Hepatocyte (in vitro differentiated cells): ENCODE results near the gene FGD4. TPM values are rescaled to one million over a fixed set of nuclear protein-coding genes. Genes with fewer than 3 reads are reported as not detected.

Experiments
- DNase-seq: peaks from one replicate; pipeline ENCODE4 v3.0.0-alpha.2; 2016; ENCODE audit warnings: low spot score
- H2AFZ ChIP-seq: fragments of 200-600 bp; sonication (generic); 2 replicates; pipeline ENCODE4 v1.6.0; 2016; ENCODE audit warnings: antibody characterized with exemption, mild to moderate bottlenecking
- H3K27ac ChIP-seq: fragments of 200-600 bp; sonication (generic); 2 replicates; pipeline ENCODE4 v1.5.1; 2016; ENCODE audit warnings: mild to moderate bottlenecking
- H3K27me3 ChIP-seq: fragments of 200-600 bp; sonication (generic); 2 replicates; pipeline ENCODE4 v1.6.1; 2016
- H3K36me3 ChIP-seq: fragments of 200-600 bp; sonication (generic); replicated peaks from 2 replicates; pipeline ENCODE4 v1.5.1; 2016; ENCODE audit warnings: low read depth; ENCODE audit not compliant: insufficient read depth
- H3K4me1 ChIP-seq: fragments of 200-600 bp; sonication (generic); 2 replicates; pipeline ENCODE4 v1.5.1; 2016; ENCODE audit warnings: mild to moderate bottlenecking, moderate library complexity; ENCODE audit not compliant: insufficient read depth
- H3K4me2 ChIP-seq: fragments of 200-600 bp; sonication (generic); 2 replicates; pipeline ENCODE4 v1.6.0; 2016
- H3K4me3 ChIP-seq: fragments of 200-600 bp; sonication (generic); 2 replicates; pipeline ENCODE4 v1.5.1; 2016; ENCODE audit warnings: mild to moderate bottlenecking
- H3K79me2 ChIP-seq: fragments of 200-600 bp; sonication (generic); 2 replicates; pipeline ENCODE4 v1.6.0; 2017; ENCODE audit warnings: mild to moderate bottlenecking
- H3K9me2 ChIP-seq: fragments of 200-600 bp; sonication (generic); replicated peaks from 2 replicates; pipeline ENCODE4 v1.6.0; 2017; ENCODE audit warnings: mild to moderate bottlenecking; ENCODE audit not compliant: insufficient read depth
- H3K9me3 ChIP-seq: fragments of 200-600 bp; sonication (generic); 2 replicates; pipeline ENCODE4 v1.5.1; 2016; ENCODE audit warnings: low read depth, mild to moderate bottlenecking
- H4K20me1 ChIP-seq: fragments of 200-600 bp; sonication (generic); 2 replicates; pipeline ENCODE4 v1.6.0; 2016; ENCODE audit warnings: mild to moderate bottlenecking; ENCODE audit not compliant: insufficient read depth, poor library complexity, severe bottlenecking
- EZH2 ChIP-seq: fragments of 200-600 bp; sonication (generic); IDR thresholded peaks from 2 replicates; pipeline ENCODE4 v1.6.1; 2016; ENCODE audit warnings: antibody characterized with exemption, mild to moderate bottlenecking, borderline replicate concordance
- EZH2phosphoT487 ChIP-seq: fragments of 200-600 bp; sonication (generic); IDR thresholded peaks from one replicate; pipeline ENCODE4 v1.6.1; 2018; ENCODE audit warnings: antibody characterized with exemption, mild to moderate bottlenecking, low read depth, moderate library complexity; ENCODE audit not compliant: unreplicated experiment, severe bottlenecking
- WGBS: methylation state at CpG from one replicate; pipeline ENCODE4 v1.1.6; 2016; ENCODE audit warnings: low lambda C conversion rate; ENCODE audit errors: missing lambda C conversion rate; 5-methylcytosine and 5-hydroxymethylcytosine counted together
- polyA plus RNA-seq: library from polyadenylated mRNA; unstranded; fragments of >200 nt; fragmentation: Nextera tagmentation; extraction: Ambion mirVana; gene quantifications from 2 replicates; pipeline ENCODE4 v1.2.1, GENCODE V29; 2016
- total RNA-seq: library from RNA; depleted of rRNA; stranded (reverse); fragments of >200 nt; gene quantifications from 2 replicates; pipeline ENCODE4 v1.2.3, GENCODE V29; 2014
- TF ChIP-seq, protein P1 (sequence below): fragments of 200-600 bp; sonication (generic); IDR thresholded peaks from 2 replicates; pipeline ENCODE4 v1.5.1; 2016; ENCODE audit warnings: antibody characterized with exemption, mild to moderate bottlenecking; ENCODE audit not compliant: poor library complexity

Gene FGD4
- total and polyA plus RNA-seq, 2 experiments from 2014 or later, result 15.2 to 41.5 TPM

DNA sequence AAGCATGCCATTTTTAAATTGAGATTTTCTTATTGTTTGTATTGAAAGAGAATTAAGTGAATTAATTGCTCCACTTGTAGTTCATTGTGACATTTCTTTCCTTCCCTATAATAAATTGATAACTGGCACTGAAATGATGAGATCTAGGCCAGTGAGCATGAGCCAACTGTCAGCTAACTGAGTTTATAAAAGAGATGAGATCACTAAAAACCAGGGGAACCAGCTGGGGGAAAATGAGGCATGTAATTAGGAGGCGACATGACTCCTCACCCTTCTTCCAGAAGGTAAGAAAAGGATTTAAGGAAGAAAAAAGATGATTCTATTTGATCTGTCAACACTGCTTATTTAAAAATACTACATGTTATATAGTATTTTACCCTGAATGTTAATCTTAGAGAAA lies 175.2 kb downstream of the FGD4 start:
- Histone ChIP-seq H3K27ac (no peak overlapping the region), H3K4me3 (no peak overlapping the region), H3K79me2 (peaks cover 67% of the 10 kb centered on the region), H3K4me1 (no peaks in the 10 kb centered on the region), H3K4me2 (no peak overlapping the region), H3K36me3 (no peaks in the 10 kb centered on the region), H2AFZ (no peak overlapping the region), H3K27me3 (no peaks in the 10 kb centered on the region), H3K9me2 (no peaks in the 10 kb centered on the region), H4K20me1 (peaks cover 4% of the 10 kb centered on the region), H3K9me3 (no peaks in the 10 kb centered on the region)
- TF ChIP-seq EZH2phosphoT487, result no peak
- TF ChIP-seq, protein P1, sequence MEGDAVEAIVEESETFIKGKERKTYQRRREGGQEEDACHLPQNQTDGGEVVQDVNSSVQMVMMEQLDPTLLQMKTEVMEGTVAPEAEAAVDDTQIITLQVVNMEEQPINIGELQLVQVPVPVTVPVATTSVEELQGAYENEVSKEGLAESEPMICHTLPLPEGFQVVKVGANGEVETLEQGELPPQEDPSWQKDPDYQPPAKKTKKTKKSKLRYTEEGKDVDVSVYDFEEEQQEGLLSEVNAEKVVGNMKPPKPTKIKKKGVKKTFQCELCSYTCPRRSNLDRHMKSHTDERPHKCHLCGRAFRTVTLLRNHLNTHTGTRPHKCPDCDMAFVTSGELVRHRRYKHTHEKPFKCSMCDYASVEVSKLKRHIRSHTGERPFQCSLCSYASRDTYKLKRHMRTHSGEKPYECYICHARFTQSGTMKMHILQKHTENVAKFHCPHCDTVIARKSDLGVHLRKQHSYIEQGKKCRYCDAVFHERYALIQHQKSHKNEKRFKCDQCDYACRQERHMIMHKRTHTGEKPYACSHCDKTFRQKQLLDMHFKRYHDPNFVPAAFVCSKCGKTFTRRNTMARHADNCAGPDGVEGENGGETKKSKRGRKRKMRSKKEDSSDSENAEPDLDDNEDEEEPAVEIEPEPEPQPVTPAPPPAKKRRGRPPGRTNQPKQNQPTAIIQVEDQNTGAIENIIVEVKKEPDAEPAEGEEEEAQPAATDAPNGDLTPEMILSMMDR, result no peak
- no peak for TF ChIP-seq EZH2
- 100% methylated on average over 1 of the region's 1 CpG for WGBS
- no peak for DNase-seq

DNA sequence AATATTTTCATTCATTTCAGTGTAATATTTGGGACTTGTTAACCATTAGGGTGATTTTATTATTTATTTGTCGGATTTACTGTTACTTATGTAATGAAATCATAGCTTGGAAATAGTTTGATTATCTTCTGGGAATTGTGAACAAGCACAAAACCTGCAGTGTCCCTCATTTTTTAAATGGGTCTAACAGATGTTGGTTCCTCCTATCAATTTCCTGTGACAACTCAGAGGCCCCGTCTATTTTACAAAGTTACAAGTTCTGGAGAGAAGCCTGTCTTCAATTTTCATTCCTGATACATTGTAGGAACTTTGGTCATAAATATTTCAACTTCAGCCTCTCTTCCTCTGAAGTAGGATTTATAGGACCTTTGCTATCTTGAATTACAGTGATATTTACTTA lies 178.0 kb downstream of the FGD4 start:
- H3K36me3 ChIP-seq, result no peaks in the 10 kb centered on the region
- no peaks in the 10 kb centered on the region for H3K9me3 ChIP-seq
- H3K9me2 ChIP-seq, result no peaks in the 10 kb centered on the region
- 59% methylated on average over 2 of the region's 2 CpGs for WGBS
- H3K79me2 ChIP-seq, result peaks cover 48% of the 10 kb centered on the region
- DNase-seq, result no peak
- no peaks in the 10 kb centered on the region for H3K27me3 ChIP-seq
- H3K4me1 ChIP-seq, result no peaks in the 10 kb centered on the region
- no peak overlapping the region for H2AFZ ChIP-seq
- TF ChIP-seq EZH2phosphoT487 (no peak), EZH2 (no peak)
- TF ChIP-seq, protein P1, result no peak
- H3K4me2 ChIP-seq, result no peak overlapping the region
- no peak overlapping the region for H3K27ac ChIP-seq
- H3K4me3 ChIP-seq, result no peak overlapping the region
- H4K20me1 ChIP-seq, result no peaks in the 10 kb centered on the region

DNA sequence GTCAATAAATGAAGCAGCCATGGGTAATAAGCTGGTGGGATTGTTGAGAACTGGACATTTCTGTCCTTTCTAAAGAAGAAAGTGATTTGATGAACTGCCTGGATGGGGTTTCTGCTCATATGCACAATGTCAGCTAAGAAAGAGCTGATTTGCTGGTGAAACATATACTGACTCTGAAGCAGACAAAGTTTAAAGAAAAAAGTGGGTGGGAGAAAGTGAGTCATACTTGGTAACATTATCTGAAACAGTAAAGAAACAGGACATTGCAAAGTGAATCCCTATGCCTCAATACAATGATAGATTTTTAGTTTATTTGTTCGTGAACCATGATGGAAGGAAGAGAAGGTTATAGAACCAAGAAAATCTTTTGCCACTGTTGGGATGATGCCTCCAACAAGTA lies 184.2 kb downstream of the FGD4 start:
- Histone ChIP-seq H3K36me3 (no peaks in the 10 kb centered on the region), H4K20me1 (no peaks in the 10 kb centered on the region), H3K27me3 (no peaks in the 10 kb centered on the region), H3K9me2 (no peaks in the 10 kb centered on the region), H3K4me3 (no peak overlapping the region), H2AFZ (no peak overlapping the region), H3K4me2 (no peak overlapping the region), H3K79me2 (peaks cover 3% of the 10 kb centered on the region), H3K9me3 (no peaks in the 10 kb centered on the region), H3K27ac (peak overlapping the region; percentile 9), H3K4me1 (no peaks in the 10 kb centered on the region)
- peak; percentile 11 for DNase-seq
- TF ChIP-seq EZH2 (no peak), EZH2phosphoT487 (no peak)
- TF ChIP-seq, protein P1, result no peak
- WGBS, result 81% methylated on average over 1 of the region's 1 CpG

DNA sequence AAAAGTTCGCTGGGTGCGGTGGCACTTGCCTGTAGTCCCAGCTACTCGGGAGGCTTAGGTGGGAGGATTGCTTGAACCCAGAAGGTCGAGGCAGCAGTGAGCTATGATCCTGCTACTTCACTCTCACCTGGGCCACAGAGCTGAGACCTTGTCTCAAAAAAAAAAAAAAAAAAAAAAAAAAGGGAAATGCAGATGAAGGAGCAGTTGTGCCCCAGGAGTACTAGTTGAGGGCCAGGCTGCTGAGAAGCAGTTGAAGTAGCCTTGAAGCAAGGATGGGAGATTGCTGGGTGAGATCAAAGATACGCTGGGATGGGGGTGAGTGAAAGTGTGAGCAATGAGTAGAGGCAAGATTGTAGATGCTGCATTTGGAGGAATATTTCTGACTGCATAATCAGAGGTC lies 186.3 kb downstream of the FGD4 start:
- Histone ChIP-seq H3K79me2 (peaks cover 3% of the 10 kb centered on the region), H3K4me1 (no peaks in the 10 kb centered on the region), H3K36me3 (no peaks in the 10 kb centered on the region), H4K20me1 (peaks cover 3% of the 10 kb centered on the region), H3K4me2 (no peak overlapping the region), H3K4me3 (no peak overlapping the region), H3K27ac (no peak overlapping the region), H3K9me2 (no peaks in the 10 kb centered on the region), H2AFZ (no peak overlapping the region), H3K9me3 (no peaks in the 10 kb centered on the region), H3K27me3 (no peaks in the 10 kb centered on the region)
- TF ChIP-seq EZH2 (no peak), EZH2phosphoT487 (no peak)
- TF ChIP-seq, protein P1, result no peak
- no peak for DNase-seq
- WGBS, result 95% methylated on average over 5 of the region's 5 CpGs
